T-helper 1 cell treated with Interleukin-12 subunit alpha and Interleukin-12 subunit beta and Interleukin-4 antibody, amounts not matched to agents 30 ng/mL and 1 ng/mL, for 36 hours (primary cell): ENCODE data around the gene MOB2. TPM values are rescaled to one million over a fixed set of nuclear protein-coding genes. Genes with fewer than 3 reads are reported as not detected.

Experiments used
- intact Hi-C: fragments of 100-400 bp; cut with micrococcal nuclease; formaldehyde crosslinking; loops from one replicate; pipeline ENCODE4 v1.15.1; 2024
- total RNA-seq: library from RNA; stranded (reverse); gene quantifications from 2 replicates; pipeline ENCODE4 v1.2.3, GENCODE V29; 2022

The MOB2 gene
- total RNA-seq, 1 donor from 2014 or later = 41.7 TPM

DNA sequence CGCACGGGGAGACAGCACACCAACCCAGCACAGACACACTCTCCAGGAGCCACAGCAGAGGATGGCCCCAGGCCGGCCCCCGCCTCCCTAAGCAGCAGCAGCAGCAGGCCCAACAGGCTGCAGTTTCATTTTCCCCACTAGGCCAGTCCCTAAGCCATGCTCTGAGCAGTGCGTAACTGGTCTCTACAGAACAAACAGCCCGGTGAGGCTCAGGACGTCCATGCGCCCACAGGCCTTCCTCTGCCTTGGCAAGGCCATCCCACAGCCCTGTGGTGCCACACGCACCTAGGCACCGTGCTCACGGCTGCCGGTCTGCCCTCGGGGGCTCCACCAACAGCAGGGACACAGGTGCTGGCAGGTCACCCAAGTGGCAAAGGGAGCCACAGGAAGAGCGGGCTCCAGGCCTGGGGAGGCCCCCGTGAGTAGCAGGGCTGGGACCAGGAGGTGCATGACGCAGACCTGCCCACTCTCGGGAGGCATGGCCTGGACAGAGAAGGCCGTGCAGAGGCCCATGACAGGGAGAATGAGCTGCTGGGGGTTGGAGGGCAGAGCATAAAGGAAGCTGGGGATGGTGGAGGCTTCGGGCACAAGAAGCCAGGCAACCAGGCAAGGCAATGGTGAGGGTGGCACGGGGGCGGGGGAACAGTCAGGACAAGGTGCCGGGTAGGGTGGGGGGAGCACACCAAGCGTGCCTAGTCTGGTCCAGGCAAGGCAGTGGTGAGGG is 1.4 kb upstream of the MOB2 start:
- intact Hi-C loops = no loop called here

GRCh38 chr11:1487091-1487850 is 692 bp upstream of the MOB2 start:
- intact Hi-C loops = no loop called here

DNA sequence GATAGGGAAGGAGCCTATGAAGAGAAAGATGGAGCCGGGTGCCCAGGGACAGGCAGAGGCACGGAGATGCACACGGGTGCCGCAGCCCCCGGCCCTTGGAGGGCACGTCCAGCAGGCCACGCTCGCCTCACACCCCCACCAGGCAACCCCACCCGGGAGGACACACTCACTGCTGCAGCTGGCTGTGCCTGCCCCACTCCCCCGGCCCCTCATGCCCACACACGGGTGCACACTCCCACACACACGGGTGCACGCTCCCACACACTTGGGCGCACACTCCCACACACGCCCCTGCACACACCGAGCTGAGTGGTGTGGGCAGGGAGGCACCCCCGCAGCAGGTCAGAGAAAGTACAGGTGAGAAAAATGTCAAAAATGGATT is 1.1 kb downstream of the MOB2 start:
- intact Hi-C loops = no loop called here

- intact Hi-C loops = no loop called here
Measured at GRCh38 chr11:1484695-1485503, 1.7 kb downstream of the MOB2 start.

DNA sequence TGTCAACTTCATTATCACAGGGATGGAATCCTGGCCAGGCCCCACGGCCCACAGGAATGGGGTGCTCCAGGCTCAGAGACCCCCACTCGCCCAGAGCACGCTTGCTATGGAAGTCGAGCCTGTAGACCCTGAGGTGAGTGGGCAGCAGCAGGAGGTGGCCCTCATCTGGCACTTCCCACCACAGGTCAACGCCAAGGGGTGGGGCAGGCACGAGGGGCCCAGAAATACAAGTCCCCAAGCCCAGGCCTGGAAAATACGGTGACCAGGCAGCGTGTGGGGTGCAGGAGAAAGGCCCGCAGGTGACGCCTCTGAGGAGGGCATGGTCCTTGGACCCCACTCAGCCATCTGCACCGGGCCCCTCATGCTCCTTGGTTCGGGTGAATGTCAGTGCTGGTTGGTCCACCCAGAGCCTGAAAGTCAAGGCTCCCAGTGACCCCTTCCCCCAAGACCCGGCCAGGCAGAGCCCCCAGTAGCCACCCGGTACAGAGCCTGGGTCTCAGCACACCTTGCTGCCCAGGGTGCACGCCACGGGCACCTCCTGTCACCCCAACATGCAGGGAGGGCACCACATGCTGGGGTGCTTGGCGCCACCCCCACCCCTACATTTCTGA is 2.4 kb downstream of the MOB2 start:
- intact Hi-C loops = no loop called here

DNA sequence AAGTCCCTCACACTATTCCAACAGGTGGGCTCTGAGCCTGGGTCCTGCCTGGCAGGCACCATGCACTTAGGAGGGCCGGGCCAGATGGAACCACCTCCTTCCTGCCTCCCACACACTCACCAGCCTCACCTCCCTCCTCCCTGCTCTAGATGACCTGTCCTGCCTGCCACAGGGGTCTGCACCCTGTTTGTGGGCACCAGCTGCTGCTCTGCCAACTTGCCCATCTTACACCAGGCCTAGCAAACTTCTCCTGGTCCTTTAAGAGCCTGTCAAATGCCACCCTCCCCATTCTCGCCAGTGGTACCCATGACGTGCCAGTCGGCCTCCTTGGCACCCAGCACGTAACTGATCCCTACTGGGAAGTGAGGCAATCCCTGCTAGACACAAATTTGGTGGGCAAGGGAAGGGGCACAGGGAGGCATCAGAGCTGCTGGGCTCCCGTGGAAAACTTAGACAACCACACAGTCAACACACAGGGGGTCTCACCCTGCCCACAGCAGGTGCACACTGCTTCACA is 3.1 kb downstream of the MOB2 start:
- intact Hi-C loops = no loop called here

GRCh38 chr11:1482581-1483444 is 3.8 kb downstream of the MOB2 start:
- intact Hi-C loops = no loop called here

DNA sequence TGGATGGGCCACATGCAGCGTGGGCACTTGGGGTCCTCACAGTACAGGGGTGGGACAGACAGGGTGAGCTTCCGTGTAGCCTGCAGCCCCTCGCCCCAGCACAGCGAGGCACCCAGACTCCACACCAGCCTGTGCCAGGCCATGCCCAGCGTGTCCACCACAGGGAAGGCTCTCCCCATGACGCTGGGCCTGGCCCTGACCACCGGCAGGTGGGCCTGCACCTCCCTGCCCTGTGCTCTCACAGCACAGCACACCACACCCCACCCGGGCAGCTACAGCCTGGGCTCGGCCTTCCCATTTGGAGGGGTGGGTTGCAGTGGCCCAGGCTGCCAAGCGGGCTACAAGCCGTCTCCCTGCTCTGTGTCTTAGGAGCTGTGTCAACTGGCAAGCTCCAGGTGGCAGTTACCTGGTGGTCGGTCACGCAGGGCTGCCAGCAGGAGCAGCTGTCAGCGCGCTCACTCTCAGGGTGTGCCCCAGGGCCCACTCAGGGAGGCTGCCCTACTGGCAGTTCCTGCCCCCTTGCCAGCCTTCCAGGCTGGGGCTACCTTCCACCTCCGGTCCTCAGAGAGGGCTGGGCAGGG is 4.6 kb downstream of the MOB2 start:
- intact Hi-C loops = no loop called here

DNA sequence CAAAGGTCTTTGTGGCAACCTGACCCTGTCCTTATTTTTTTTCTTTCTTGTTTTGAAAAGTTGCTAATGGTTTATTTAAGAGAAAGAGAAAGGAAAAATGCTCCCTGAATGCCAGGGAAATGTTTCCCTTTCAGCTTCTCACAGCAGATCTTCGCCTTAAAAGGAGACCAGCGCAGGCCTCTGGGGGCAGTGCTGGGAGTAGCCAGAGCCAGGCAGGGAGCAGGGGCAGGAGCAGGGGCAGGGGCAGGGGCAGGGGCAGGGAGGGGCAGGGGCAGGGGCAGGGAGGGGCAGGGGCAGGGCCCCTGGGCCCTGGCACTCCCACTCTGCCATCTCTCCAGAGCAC is 5.1 kb downstream of the MOB2 start:
- intact Hi-C loops = no loop called here

GRCh38 chr11:1480555-1481482 is 5.8 kb downstream of the MOB2 start:
- intact Hi-C loops = no loop called here

DNA sequence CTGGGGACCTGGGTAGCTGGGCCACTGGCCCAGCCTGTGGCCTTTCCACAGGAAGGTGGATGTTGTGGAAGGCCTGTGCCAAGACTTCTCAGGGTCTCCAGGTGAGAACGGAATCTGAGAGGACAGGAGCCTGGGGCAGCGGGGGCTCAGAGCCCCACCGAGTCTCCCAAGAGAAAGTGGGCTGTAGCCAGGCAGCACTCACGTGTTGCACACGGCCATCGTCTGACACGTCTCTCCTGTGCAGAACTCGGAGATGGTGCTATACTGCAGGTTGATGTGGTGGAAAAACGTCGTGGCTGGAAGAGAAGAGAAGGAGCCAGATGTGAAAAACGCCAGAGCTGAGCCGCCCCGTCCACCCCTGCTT is 6.4 kb downstream of the MOB2 start:
- intact Hi-C loops = no loop called here

DNA sequence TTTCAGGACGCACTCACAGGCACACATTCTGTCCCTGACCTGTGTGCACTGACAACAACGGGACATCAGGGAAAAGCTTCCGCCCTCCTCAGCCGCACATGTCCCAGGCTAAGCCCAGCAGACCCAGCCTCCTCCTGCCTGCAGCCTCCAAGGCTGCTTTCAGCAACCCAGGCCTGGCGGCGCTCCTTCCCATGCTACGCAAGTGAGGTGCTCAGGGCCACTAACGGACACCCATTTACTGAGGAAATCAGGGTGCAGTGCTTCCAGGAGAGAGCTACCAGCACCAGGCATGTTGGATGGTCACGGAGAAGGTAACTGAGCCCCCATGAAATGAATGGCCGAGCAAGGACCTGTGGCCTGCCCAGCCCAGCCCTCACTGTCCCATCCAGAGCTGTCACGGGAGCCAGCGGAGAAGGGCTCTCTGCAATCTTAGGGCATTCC is 6.9 kb downstream of the MOB2 start:
- intact Hi-C loops = no loop called here

DNA sequence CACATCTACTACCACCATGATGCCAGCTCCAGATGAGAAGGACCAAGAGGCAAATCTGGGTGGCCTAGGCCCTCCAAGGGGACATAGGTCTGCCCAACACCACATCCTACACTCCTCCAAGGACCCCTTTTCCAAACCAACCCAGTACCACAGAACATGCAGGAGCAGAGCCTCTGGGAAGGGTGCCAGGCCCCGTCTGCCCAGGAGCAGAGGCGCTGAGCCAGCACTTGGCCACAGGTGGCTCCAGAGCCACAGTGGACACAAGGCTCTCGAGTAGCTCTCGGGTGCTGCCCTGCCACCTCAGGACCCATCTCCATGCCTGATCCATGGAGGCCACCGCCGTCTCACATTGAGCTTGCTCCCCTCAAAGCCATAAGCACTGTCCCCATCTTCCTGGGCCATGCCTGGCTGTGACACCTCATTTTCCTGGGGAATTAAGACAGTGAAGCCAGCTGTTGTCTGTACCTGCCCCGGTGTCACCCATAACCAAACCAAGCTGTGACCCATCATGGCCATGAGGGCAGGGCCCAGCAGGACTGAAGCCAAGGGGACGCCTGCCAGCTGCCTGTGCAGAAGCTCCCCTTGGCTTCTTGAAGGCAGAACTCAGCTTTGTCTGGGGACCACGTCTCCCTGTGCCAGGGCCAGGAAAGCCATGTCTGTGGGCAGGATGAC is 7.4 kb downstream of the MOB2 start:
- intact Hi-C loops = no loop called here

DNA sequence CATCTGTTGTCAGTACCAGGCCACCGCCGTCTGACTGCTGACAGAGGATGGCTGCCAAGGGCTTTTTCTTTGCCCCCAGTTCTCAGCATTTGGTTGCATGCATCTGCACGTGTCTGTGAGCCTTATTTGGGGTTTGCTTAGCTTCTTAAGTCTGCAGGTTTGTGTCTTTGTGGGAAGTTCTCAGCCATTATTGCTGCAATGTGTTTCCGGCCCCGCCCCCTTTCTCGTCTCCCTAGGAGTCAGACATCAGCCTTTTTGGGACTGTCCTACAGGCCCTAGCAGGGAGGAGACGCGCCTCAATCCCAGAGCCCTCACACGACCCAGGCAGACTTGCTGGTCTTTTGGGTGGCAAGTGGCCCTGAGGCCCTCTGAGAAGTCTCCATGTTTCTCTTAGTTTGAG is 8.0 kb downstream of the MOB2 start:
- intact Hi-C loops = no loop called here

- intact Hi-C loops = no loop called here
Measured at GRCh38 chr11:1478011-1478410, 8.6 kb downstream of the MOB2 start.

DNA sequence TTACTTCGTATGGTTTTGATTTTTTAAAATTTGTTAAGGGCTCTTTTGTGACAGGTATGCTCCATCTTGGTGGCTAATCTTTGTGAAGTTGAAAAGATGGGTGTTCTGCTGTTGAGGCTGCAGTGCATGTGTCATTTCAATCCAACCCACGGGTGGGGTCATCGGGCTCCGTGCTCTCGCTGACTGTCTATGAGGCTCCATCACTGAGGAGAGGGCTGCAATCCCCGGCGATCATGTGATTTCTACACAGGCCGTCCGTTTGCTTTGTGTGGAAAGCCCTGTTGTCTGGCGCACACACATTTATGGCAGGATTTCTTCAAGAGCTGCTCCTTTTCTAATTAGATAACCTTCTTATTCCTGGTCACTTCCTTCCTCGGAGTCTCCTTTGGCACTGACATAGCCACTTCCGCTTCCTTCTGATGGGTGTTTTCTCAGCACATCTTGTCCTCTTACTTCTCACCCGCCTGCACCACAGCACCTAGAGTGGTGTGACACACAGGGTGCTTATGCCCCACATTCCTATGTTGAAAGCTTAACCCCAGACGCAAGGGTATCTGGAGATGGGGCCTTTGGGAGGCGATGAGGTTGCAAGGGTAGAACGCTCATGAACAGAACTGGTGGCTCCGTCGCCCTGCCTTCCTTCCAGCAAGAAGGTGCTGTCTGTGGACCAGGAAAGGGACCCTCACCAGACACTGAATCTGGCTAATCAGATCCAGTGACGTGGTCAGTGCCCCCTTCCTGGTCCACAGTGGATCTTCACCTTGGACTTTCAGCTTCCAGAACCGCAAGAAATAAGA is 9.4 kb downstream of the MOB2 start:
- intact Hi-C loops = no loop called here

GRCh38 chr11:1475841-1476240 is 10.7 kb downstream of the MOB2 start:
- intact Hi-C loops = no loop called here

GRCh38 chr11:1473786-1474185 is 12.8 kb downstream of the MOB2 start:
- intact Hi-C loops = no loop called here
